Brain microvascular endothelial cell (primary cell): ENCODE measurements around the gene PSMG3.

Experiments used
- DNase-seq: peaks from one replicate; pipeline ENCODE4 v3.0.0-alpha.2; 2020
- H3K27ac ChIP-seq: fragments of 250-450 bp; sonication (Bioruptor Pico); 2 replicates; pipeline ENCODE4 v1.5.1; 2020; ENCODE audit warnings: mild to moderate bottlenecking, moderate library complexity
- H3K27me3 ChIP-seq: fragments of 250-450 bp; sonication (Bioruptor Pico); replicated peaks from 2 replicates; pipeline ENCODE4 v1.5.1; 2020; ENCODE audit warnings: mild to moderate bottlenecking
- H3K36me3 ChIP-seq: fragments of 250-450 bp; sonication (Bioruptor Pico); replicated peaks from 2 replicates; pipeline ENCODE4 v1.5.1; 2020; ENCODE audit warnings: mild to moderate bottlenecking
- H3K4me3 ChIP-seq: 2 replicates; pipeline ENCODE4 v1.5.1; 2011; ENCODE audit warnings: low read depth, mild to moderate bottlenecking, control low read depth, low read length, moderate library complexity
- CTCF ChIP-seq: IDR thresholded peaks from 2 replicates; pipeline ENCODE4 v1.5.1; 2011; ENCODE audit warnings: low read depth, mild to moderate bottlenecking, moderate library complexity, low read length, control low read depth, inconsistent platforms; ENCODE audit errors: missing control alignments
- in situ Hi-C: cut with HindIII; loops from 2 replicates; pipeline ENCODE4 v1.10.0; 2017; ENCODE audit warnings: low sequenced_read_pairs, low pct_ligation_motif_present

The PSMG3 gene

GRCh38 chr7:1557771-1558170 is 12.1 kb downstream of the PSMG3 start:
- Histone ChIP-seq H3K27ac (no peak overlapping the region), H3K4me3 (no peak overlapping the region), H3K36me3 (no peaks in the 10 kb centered on the region), H3K27me3 (no peaks in the 10 kb centered on the region)
- no peak for DNase-seq
- in situ Hi-C loops, result no loop called here
- TF ChIP-seq CTCF, result no peak

GRCh38 chr7:1557006-1557405 is 12.8 kb downstream of the PSMG3 start:
- in situ Hi-C loops, result no loop called here
- no peaks in the 10 kb centered on the region for H3K27me3 ChIP-seq

GRCh38 chr7:1555813-1556543 is 13.9 kb downstream of the PSMG3 start, which contains the start of gene TMEM184A:
Gene TMEM184A, minus strand, starts transcription at chr7:1556205. Its CDS starts 721 bp downstream, at chr7:1555484.
- Histone ChIP-seq H3K4me3 (no peak within 1 kb of the TSS), H3K36me3 (no peaks in the 10 kb centered on the region), H3K27ac (no peak within 1 kb of the TSS), H3K27me3 (no peaks in the 10 kb centered on the region)
- peak; percentile 63 for TF ChIP-seq CTCF
- in situ Hi-C loops, result no loop called here
- DNase-seq, result no peak

More at GRCh38 chr7:1557006-1557405, 12.8 kb downstream of the PSMG3 start:
- no peak overlapping the region for H3K27ac ChIP-seq
- H3K4me3 ChIP-seq, result no peak overlapping the region
- H3K36me3 ChIP-seq, result no peaks in the 10 kb centered on the region
- DNase-seq, result no peak
- TF ChIP-seq CTCF, result no peak

GRCh38 chr7:1555046-1555812 is 14.6 kb downstream of the PSMG3 start:
- H3K27ac ChIP-seq, result no peak overlapping the region
- TF ChIP-seq CTCF, result no peak
- no peaks in the 10 kb centered on the region for H3K27me3 ChIP-seq
- no peaks in the 10 kb centered on the region for H3K36me3 ChIP-seq
- DNase-seq, result peak; percentile 65
- no peak overlapping the region for H3K4me3 ChIP-seq
- in situ Hi-C loops, result no loop called here

GRCh38 chr7:1554333-1555045 is 15.3 kb downstream of the PSMG3 start:
- DNase-seq, result no peak
- no peaks in the 10 kb centered on the region for H3K36me3 ChIP-seq
- in situ Hi-C loops, result no loop called here
- H3K27me3 ChIP-seq, result no peaks in the 10 kb centered on the region
- no peak for TF ChIP-seq CTCF
- no peak overlapping the region for H3K4me3 ChIP-seq
- no peak overlapping the region for H3K27ac ChIP-seq
